Measurements from ENCODE around the gene PANK4. TPM values are rescaled to one million over a fixed set of nuclear protein-coding genes. Genes with fewer than 3 reads are reported as not detected.

The PANK4 gene
- total RNA-seq, 1 experiment from 2014 or later, result 24.4 TPM

DNA sequence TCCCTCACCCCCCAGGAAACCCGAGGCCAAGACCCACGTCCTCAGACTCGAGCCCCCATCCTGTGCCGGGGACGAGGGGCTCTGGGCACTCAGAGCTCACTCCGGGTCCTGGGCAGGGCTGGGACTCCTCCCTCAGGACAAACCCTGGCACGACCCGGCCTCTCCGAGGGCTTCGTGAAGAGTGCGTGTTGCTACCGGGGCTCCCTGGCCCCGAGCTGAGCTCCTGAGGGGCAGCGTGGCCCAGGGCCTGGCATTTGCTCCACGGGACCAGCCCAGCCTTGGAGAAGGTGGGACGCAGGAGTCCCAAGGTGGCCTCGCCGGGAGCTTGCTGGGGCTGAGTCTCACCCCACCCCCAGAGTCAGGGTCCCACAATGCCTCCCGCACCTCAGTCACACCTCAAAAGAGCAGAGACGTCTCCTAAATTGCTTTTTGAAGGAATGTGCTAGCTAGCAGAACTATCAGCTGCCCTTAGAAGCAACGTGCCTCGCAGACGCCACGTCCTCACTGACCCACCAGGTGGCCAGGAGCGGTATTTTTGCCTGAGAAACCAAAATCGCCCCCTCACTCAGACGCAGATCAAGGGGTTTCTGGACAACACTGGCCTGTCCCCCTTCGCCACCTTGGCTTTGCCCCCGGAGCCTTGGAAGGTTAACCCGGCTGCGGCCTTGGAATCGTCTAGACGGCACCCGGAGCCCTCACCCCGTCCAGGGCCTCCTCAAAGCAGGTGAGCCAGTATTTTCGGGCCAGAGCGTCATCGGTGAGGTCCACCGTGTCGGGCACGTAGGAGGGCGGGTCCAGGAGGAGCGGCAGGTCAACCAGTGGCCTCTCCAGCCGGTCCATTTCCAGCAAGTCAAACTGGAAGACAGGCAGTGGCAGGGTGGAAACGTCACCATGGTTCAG is 11.3 kb downstream of the PANK4 start:
- no TSS peak for BruUV-seq (replicated peaks)
- H3K4me3 Mint-ChIP-seq (ENCODE audit: low read depth, unreplicated experiment), result no peak overlapping the region
- peaks cover 27% of the 10 kb centered on the region for H3K36me3 Mint-ChIP-seq (ENCODE audit: insufficient read depth, unreplicated experiment)
- DNase-seq, result no peak
- H3K9me3 Mint-ChIP-seq (ENCODE audit: low read depth, unreplicated experiment), result no peaks in the 10 kb centered on the region
- TF ChIP-seq, protein P1, sequence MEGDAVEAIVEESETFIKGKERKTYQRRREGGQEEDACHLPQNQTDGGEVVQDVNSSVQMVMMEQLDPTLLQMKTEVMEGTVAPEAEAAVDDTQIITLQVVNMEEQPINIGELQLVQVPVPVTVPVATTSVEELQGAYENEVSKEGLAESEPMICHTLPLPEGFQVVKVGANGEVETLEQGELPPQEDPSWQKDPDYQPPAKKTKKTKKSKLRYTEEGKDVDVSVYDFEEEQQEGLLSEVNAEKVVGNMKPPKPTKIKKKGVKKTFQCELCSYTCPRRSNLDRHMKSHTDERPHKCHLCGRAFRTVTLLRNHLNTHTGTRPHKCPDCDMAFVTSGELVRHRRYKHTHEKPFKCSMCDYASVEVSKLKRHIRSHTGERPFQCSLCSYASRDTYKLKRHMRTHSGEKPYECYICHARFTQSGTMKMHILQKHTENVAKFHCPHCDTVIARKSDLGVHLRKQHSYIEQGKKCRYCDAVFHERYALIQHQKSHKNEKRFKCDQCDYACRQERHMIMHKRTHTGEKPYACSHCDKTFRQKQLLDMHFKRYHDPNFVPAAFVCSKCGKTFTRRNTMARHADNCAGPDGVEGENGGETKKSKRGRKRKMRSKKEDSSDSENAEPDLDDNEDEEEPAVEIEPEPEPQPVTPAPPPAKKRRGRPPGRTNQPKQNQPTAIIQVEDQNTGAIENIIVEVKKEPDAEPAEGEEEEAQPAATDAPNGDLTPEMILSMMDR (IDR thresholded peaks at IDR 0.05; ENCODE audit: unreplicated experiment), result no peak
- intact Hi-C loops (cut with micrococcal nuclease; ENCODE audit: unreplicated experiment), result no loop called here
- CTCF ChIA-PET, result no interaction called here
- H3K27me3 Mint-ChIP-seq (ENCODE audit: unreplicated experiment), result no peaks in the 10 kb centered on the region
- no peak overlapping the region for H3K27ac Mint-ChIP-seq (ENCODE audit: unreplicated experiment)
- H3K4me1 Mint-ChIP-seq (ENCODE audit: low read depth, unreplicated experiment), result no peaks in the 10 kb centered on the region

DNA sequence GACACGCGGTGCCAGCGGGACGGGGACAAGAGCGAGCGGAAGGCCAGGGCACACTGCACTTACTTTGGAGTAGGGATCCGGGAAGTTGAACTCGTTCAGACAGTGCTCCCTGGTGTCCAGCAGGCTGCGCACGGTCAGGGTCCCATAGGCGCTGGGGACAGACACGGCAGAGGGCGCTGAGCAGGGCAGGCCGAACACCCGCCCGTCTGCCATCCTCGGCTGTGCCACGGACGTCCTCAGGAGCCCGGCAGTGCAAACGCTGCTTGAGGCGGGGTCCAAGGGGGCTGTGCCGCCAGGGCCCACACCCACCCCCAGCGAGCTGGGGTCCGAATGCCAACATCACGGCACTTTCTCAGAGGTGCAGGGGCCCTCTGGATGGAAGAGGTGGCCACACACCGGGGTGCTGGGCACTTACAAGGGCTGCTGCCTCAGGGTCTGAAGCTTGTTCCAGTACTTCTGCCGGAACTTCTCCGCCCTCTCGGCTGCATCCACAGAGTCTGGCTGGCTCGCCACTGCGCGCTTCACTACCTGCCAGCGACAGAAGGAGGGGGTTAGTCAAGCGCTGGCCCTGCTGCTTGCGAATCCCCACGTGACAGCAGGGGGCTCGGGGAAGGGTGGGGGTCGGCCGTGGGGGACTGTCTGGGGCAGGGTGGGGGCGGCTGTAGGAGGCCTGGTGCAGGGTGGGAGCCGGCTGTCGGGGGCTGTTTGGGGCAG is 12.3 kb downstream of the PANK4 start:
- no peaks in the 10 kb centered on the region for H3K9me3 Mint-ChIP-seq (ENCODE audit: low read depth, unreplicated experiment)
- H3K4me1 Mint-ChIP-seq (ENCODE audit: low read depth, unreplicated experiment), result no peaks in the 10 kb centered on the region
- no peak overlapping the region for H3K27ac Mint-ChIP-seq (ENCODE audit: unreplicated experiment)
- BruUV-seq (replicated peaks), result no TSS peak
- peaks cover 26% of the 10 kb centered on the region for H3K36me3 Mint-ChIP-seq (ENCODE audit: insufficient read depth, unreplicated experiment)
- no peaks in the 10 kb centered on the region for H3K27me3 Mint-ChIP-seq (ENCODE audit: unreplicated experiment)
- TF ChIP-seq, protein P1 (IDR thresholded peaks at IDR 0.05; ENCODE audit: unreplicated experiment), result no peak
- CTCF ChIA-PET, result no interaction called here
- H3K4me3 Mint-ChIP-seq (ENCODE audit: low read depth, unreplicated experiment), result no peak overlapping the region
- intact Hi-C loops (cut with micrococcal nuclease; ENCODE audit: unreplicated experiment), result no loop called here
- no peak for DNase-seq

- TF ChIP-seq, protein P1 (IDR thresholded peaks at IDR 0.05; ENCODE audit: unreplicated experiment), result no peak
- peaks cover 14% of the 10 kb centered on the region for H3K36me3 Mint-ChIP-seq (ENCODE audit: insufficient read depth, unreplicated experiment)
- DNase-seq, result no peak
- H3K27me3 Mint-ChIP-seq (ENCODE audit: unreplicated experiment), result no peaks in the 10 kb centered on the region
- BruUV-seq (replicated peaks), result no TSS peak
- CTCF ChIA-PET, result no interaction called here
- no peaks in the 10 kb centered on the region for H3K9me3 Mint-ChIP-seq (ENCODE audit: low read depth, unreplicated experiment)
- intact Hi-C loops (cut with micrococcal nuclease; ENCODE audit: unreplicated experiment), result no loop called here
- H3K27ac Mint-ChIP-seq (ENCODE audit: unreplicated experiment), result no peak overlapping the region
- H3K4me1 Mint-ChIP-seq (ENCODE audit: low read depth, unreplicated experiment), result no peaks in the 10 kb centered on the region
- H3K4me3 Mint-ChIP-seq (ENCODE audit: low read depth, unreplicated experiment), result no peak overlapping the region
Observed at GRCh38 chr1:2512862-2513421, 13.5 kb downstream of the PANK4 start.

DNA sequence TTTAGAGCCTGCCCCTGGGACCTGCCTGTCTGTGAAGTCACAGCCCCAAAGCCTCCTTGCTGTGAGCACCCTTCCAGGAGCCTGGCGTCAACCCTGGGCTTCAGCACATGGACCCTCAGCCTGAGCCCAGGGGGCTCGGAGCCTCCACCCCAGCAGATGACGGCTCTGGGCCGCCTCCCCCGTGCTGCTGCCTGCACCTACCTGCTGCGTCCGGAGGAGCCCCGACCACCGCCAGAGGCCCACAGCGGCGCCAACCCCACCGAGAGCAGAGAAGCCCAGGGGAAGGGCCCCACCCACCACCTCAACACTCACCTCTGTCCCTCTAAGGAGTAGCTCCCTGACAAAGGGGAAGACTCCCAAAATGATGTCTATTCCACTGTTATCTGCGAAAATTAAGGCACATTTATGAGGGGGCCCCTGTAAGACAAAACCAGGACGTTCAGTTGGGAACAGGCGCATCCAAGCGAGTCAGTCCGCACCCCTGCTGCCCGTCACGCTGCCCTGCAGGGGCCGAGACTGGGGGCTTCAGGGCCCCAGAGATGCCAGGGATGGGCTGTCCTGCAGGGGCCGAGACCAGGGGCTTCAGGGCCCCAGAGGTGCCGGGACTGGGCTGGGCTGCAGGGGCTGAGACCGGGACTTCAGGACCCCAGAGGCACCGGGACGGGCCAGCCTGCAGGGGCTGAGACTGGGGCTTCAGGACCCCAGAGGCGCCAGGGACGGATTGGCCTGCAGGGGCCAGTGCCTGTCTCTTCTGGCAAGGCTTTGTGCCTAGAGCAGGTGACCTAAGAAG is 15.8 kb downstream of the PANK4 start:
- TF ChIP-seq, protein P1 (IDR thresholded peaks at IDR 0.05; ENCODE audit: unreplicated experiment), result no peak
- DNase-seq, result no peak
- Mint-ChIP-seq H3K9me3 (ENCODE audit: low read depth, unreplicated experiment) (no peaks in the 10 kb centered on the region), H3K4me1 (ENCODE audit: low read depth, unreplicated experiment) (no peaks in the 10 kb centered on the region), H3K27me3 (ENCODE audit: unreplicated experiment) (no peaks in the 10 kb centered on the region), H3K4me3 (ENCODE audit: low read depth, unreplicated experiment) (no peak overlapping the region), H3K27ac (ENCODE audit: unreplicated experiment) (no peak overlapping the region), H3K36me3 (ENCODE audit: insufficient read depth, unreplicated experiment) (peaks cover 7% of the 10 kb centered on the region)
- intact Hi-C loops (cut with micrococcal nuclease; ENCODE audit: unreplicated experiment), result no loop called here
- no TSS peak for BruUV-seq (replicated peaks)
- CTCF ChIA-PET, result no interaction called here
